ENCODE results near the gene PLPPR3.

GRCh38 chr19:795691-796581 is 25.8 kb downstream of the PLPPR3 start:
- TF ChIP-seq CTCF (IDR thresholded peaks at IDR 0.05; ENCODE audit: low read depth, low read length) (no peak), POLR2A (IDR thresholded peaks at IDR 0.05; ENCODE audit: extremely low read depth, insufficient read length) (no peak), MAX (IDR thresholded peaks at IDR 0.05; ENCODE audit: low read depth, low read length) (no peak)
